HepG2 (cell line): ENCODE measurements around the gene ELP5. TPM values are rescaled to one million over a fixed set of nuclear protein-coding genes. Genes with fewer than 3 reads are reported as not detected.

Experiments
- ARNTL ChIP-seq: sonication (generic); formaldehyde crosslinking; IDR thresholded peaks from 2 replicates; pipeline ENCODE4 v1.4.0; 2020; ENCODE audit warnings: mild to moderate bottlenecking, missing genetic modification reagents
- ETV5 ChIP-seq: IDR thresholded peaks from 2 replicates; pipeline ENCODE4 v1.6.1; 2018; ENCODE audit warnings: missing biosample characterization, missing genetic modification reagents, inconsistent platforms, borderline replicate concordance
- GATAD1 ChIP-seq: IDR thresholded peaks from 2 replicates; pipeline ENCODE4 v1.6.1; 2016; ENCODE audit warnings: missing genetic modification reagents, missing compliant biosample characterization
- JUN ChIP-seq: sonication (generic); formaldehyde crosslinking; IDR thresholded peaks from 2 replicates; pipeline ENCODE4 v1.4.0; 2020; ENCODE audit warnings: mild to moderate bottlenecking, missing genetic modification reagents
- KDM2A ChIP-seq: sonication (generic); formaldehyde crosslinking; IDR thresholded peaks from 2 replicates; pipeline ENCODE4 v1.4.0; 2020; ENCODE audit warnings: low read depth, missing genetic modification reagents, borderline replicate concordance
- KDM6A ChIP-seq: IDR thresholded peaks from 2 replicates; pipeline ENCODE4 v1.6.1; 2016; ENCODE audit warnings: low read depth
- MTERF4 ChIP-seq: sonication (generic); formaldehyde crosslinking; IDR thresholded peaks from 2 replicates; pipeline ENCODE4 v1.8.0; 2023; ENCODE audit warnings: mild to moderate bottlenecking, missing genetic modification reagents
- RAD21 ChIP-seq: fragments of 450-650 bp; formaldehyde crosslinking; IDR thresholded peaks from 2 replicates; pipeline ENCODE4 v1.5.0; 2020; ENCODE audit warnings: mild to moderate bottlenecking
- RNF2 ChIP-seq: fragments of 450-650 bp; conservative IDR thresholded peaks from 2 replicates; pipeline ENCODE4 v1.6.1; 2016; ENCODE audit warnings: low read depth
- SP1 ChIP-seq, 2 experiments: fragments of 450-650 bp in 1 of 2; sonication (generic) in 1 of 2; formaldehyde crosslinking in 1 of 2; IDR thresholded peaks; 2 replicates each; pipeline versions ENCODE4 v1.4.0 to v1.6.1; 2016 to 2020; ENCODE audit warnings: missing genetic modification reagents in 1 of 2
- TBX3 ChIP-seq: fragments of 450-650 bp; IDR thresholded peaks from 2 replicates; pipeline ENCODE4 v1.6.1; 2017; ENCODE audit warnings: antibody characterized with exemption, mild to moderate bottlenecking, inconsistent platforms, borderline replicate concordance
- TFAP4 ChIP-seq: sonication (generic); IDR thresholded peaks from 2 replicates; pipeline ENCODE4 v1.6.1; 2016; ENCODE audit warnings: low read depth, borderline replicate concordance
- U2AF2 ChIP-seq: fragments of 200-400 bp; formaldehyde crosslinking; IDR thresholded peaks from 2 replicates; pipeline ENCODE4 v1.6.1; 2017; ENCODE audit warnings: low read depth, mild to moderate bottlenecking, low read length
- ZBTB8A ChIP-seq: sonication (generic); formaldehyde crosslinking; IDR thresholded peaks from 2 replicates; pipeline ENCODE4 v1.4.0; 2020; ENCODE audit warnings: mild to moderate bottlenecking, low read depth, missing genetic modification reagents, borderline replicate concordance
- ZFAT ChIP-seq: sonication (generic); formaldehyde crosslinking; conservative IDR thresholded peaks from 2 replicates; pipeline ENCODE4 v1.8.1; 2023; ENCODE audit warnings: missing genetic modification reagents, inconsistent platforms
- ZFP37 ChIP-seq: sonication (generic); formaldehyde crosslinking; IDR thresholded peaks from 2 replicates; pipeline ENCODE4 v1.4.0; 2020; ENCODE audit warnings: missing genetic modification reagents, borderline replicate concordance
- ZFP91 ChIP-seq: sonication (generic); formaldehyde crosslinking; IDR thresholded peaks from 2 replicates; pipeline ENCODE4 v1.9.0; 2022; ENCODE audit warnings: missing genetic modification reagents, mild to moderate bottlenecking, borderline replicate concordance
- ZFY ChIP-seq: sonication (generic); formaldehyde crosslinking; IDR thresholded peaks from 2 replicates; pipeline ENCODE4 v1.4.0; 2020; ENCODE audit warnings: missing genetic modification reagents
- ZNF350 ChIP-seq: sonication (generic); formaldehyde crosslinking; IDR thresholded peaks from 2 replicates; pipeline ENCODE4 v1.4.0; 2020; ENCODE audit warnings: mild to moderate bottlenecking, low read depth, missing genetic modification reagents, borderline replicate concordance
- ZNF788 ChIP-seq: sonication (generic); formaldehyde crosslinking; IDR thresholded peaks from 2 replicates; pipeline ENCODE4 v1.5.0; 2020; ENCODE audit warnings: mild to moderate bottlenecking, missing genetic modification reagents, borderline replicate concordance
- ZNF841 ChIP-seq: sonication (generic); formaldehyde crosslinking; IDR thresholded peaks from 2 replicates; pipeline ENCODE4 v1.8.1; 2023; ENCODE audit warnings: missing genetic modification reagents, borderline replicate concordance
- polyA plus RNA-seq, 8 experiments: library from polyadenylated mRNA; depleted of rRNA in 3 of 8; stranded (reverse) in 7 of 8; unstranded in 1 of 8; fragments of >200 nt; fragmentation: Illumina TruSeq in 4 of 8; extraction: Trizol in 4 of 8; gene quantifications; 2 replicates each; pipeline versions ENCODE4 v1.2.1 to v1.2.3, GENCODE V29; 2011 to 2016; ENCODE audit warnings: low read depth in 4 of 8, missing spikeins in 1 of 8, mixed read lengths in 1 of 8; ENCODE audit not compliant: insufficient read depth in 1 of 8
- total RNA-seq, 5 experiments: library from RNA; depleted of rRNA; stranded (reverse); fragments of >200 nt; fragmentation: Illumina TruSeq; extraction: Trizol; gene quantifications; 2 replicates each; pipeline ENCODE4 v1.2.3, GENCODE V29; 2016; ENCODE audit warnings: low read depth in 1 of 5
- TF ChIP-seq, protein P1 (sequence below): sonication (generic); formaldehyde crosslinking; conservative IDR thresholded peaks from 2 replicates; pipeline ENCODE4 v1.4.0; 2020; ENCODE audit warnings: mild to moderate bottlenecking, missing genetic modification reagents, moderate library complexity

Gene ELP5
- total and polyA plus RNA-seq, 2 of the 13 experiments (the other 11 are each of a cell fraction or from before 2014, with no cell fraction given), result 67.6 to 69.8 TPM

GRCh38 chr17:7242717-7243452 is 9.1 kb upstream of the ELP5 start (continued):
- peak; percentile 52 for TF ChIP-seq ZFP91 (CRISPR knock-in tag)
- TF ChIP-seq ZNF350, result peak; percentile 41; the same call in 1 of the 2 replicates
- TF ChIP-seq KDM2A (CRISPR knock-in tag), result peak; percentile 100
- peak; percentile 46; the same call in 1 of the 2 replicates for TF ChIP-seq ZFY (CRISPR knock-in tag)
- peak; percentile 80 for TF ChIP-seq RAD21 (CRISPR knock-in tag)
- TF ChIP-seq ETV5, result peak; percentile 51; the same call in 1 of the 2 replicates
- TF ChIP-seq ZFAT (CRISPR knock-in tag), result no peak
- peak; percentile 92; the same call in 1 of the 2 replicates for TF ChIP-seq TFAP4
- TF ChIP-seq RNF2, result no peak
- TF ChIP-seq ZFP37, result 0 out of 2 replicates have a peak, but pooled peaks have one; percentile 23
- TF ChIP-seq GATAD1 (CRISPR knock-in tag), result peak; percentile 91
- TF ChIP-seq ZBTB8A (CRISPR knock-in tag), result 0 out of 2 replicates have a peak, but pooled peaks have one; percentile 58
- TF ChIP-seq ZNF788 (CRISPR knock-in tag), result peak; percentile 66; the same call in 1 of the 2 replicates
- 0 out of 2 replicates have a peak, but pooled peaks have one; percentile 47 for TF ChIP-seq MTERF4 (CRISPR knock-in tag)
- TF ChIP-seq JUN (CRISPR knock-in tag), result peak; percentile 52; the same call in 1 of the 2 replicates
- TF ChIP-seq SP1 (IDR thresholded peaks at IDR 0.05), result no peak
- peak; percentile 99 for TF ChIP-seq SP1 (CRISPR knock-in tag; IDR thresholded peaks at IDR 0.05)
- no peak for TF ChIP-seq ZNF841 (CRISPR knock-in tag)
- peak; percentile 94 for TF ChIP-seq ARNTL (CRISPR knock-in tag)
- TF ChIP-seq KDM6A, result 0 out of 2 replicates have a peak, but pooled peaks have one; percentile 26
- TF ChIP-seq, protein P1, sequence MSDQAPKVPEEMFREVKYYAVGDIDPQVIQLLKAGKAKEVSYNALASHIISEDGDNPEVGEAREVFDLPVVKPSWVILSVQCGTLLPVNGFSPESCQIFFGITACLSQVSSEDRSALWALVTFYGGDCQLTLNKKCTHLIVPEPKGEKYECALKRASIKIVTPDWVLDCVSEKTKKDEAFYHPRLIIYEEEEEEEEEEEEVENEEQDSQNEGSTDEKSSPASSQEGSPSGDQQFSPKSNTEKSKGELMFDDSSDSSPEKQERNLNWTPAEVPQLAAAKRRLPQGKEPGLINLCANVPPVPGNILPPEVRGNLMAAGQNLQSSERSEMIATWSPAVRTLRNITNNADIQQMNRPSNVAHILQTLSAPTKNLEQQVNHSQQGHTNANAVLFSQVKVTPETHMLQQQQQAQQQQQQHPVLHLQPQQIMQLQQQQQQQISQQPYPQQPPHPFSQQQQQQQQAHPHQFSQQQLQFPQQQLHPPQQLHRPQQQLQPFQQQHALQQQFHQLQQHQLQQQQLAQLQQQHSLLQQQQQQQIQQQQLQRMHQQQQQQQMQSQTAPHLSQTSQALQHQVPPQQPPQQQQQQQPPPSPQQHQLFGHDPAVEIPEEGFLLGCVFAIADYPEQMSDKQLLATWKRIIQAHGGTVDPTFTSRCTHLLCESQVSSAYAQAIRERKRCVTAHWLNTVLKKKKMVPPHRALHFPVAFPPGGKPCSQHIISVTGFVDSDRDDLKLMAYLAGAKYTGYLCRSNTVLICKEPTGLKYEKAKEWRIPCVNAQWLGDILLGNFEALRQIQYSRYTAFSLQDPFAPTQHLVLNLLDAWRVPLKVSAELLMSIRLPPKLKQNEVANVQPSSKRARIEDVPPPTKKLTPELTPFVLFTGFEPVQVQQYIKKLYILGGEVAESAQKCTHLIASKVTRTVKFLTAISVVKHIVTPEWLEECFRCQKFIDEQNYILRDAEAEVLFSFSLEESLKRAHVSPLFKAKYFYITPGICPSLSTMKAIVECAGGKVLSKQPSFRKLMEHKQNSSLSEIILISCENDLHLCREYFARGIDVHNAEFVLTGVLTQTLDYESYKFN (CRISPR knock-in tag), result peak; percentile 49; the same call in 1 of the 2 replicates
- 0 out of 2 replicates have a peak, but pooled peaks have one; percentile 51 for TF ChIP-seq U2AF2
- TF ChIP-seq TBX3, result peak; percentile 85; the same call in 1 of the 2 replicates
